Vagina (tissue), 2 donors: ENCODE results near the gene FRMD4A.

ENCODE experiments used
- POLR2A ChIP-seq, 2 donors: fragments of 450-650 bp; IDR thresholded peaks; one replicate each; pipeline ENCODE4 v1.6.1; 2017; ENCODE audit warnings: antibody characterized with exemption in 2 of 2, mild to moderate bottlenecking in 2 of 2, moderate library complexity in 2 of 2
- POLR2AphosphoS5 ChIP-seq, 2 donors: sonication (generic); formaldehyde crosslinking; IDR thresholded peaks; one replicate each; pipeline ENCODE4 v1.9.0; 2017; ENCODE audit warnings: antibody characterized with exemption in 2 of 2, mild to moderate bottlenecking in 2 of 2, low read depth in 1 of 2; ENCODE audit not compliant: insufficient read depth in 1 of 2
- TF ChIP-seq, protein P1 (sequence below), 3 experiments: fragments of 450-650 bp in 2 of 3; fragments of 200-600 bp in 1 of 3; sonication (generic) in 1 of 3; IDR thresholded peaks; one replicate each; pipeline ENCODE4 v1.5.1; 2017 to 2019; ENCODE audit warnings: antibody characterized with exemption in 3 of 3, mild to moderate bottlenecking in 2 of 3, moderate library complexity in 2 of 3

- TF ChIP-seq POLR2AphosphoS5 (IDR thresholded peaks at IDR 0.05; ENCODE audit: insufficient read depth in 1 of 2, low read depth in 1 of 2) = no peak
- no peak for TF ChIP-seq POLR2A (IDR thresholded peaks at IDR 0.05)
- TF ChIP-seq, protein P1, sequence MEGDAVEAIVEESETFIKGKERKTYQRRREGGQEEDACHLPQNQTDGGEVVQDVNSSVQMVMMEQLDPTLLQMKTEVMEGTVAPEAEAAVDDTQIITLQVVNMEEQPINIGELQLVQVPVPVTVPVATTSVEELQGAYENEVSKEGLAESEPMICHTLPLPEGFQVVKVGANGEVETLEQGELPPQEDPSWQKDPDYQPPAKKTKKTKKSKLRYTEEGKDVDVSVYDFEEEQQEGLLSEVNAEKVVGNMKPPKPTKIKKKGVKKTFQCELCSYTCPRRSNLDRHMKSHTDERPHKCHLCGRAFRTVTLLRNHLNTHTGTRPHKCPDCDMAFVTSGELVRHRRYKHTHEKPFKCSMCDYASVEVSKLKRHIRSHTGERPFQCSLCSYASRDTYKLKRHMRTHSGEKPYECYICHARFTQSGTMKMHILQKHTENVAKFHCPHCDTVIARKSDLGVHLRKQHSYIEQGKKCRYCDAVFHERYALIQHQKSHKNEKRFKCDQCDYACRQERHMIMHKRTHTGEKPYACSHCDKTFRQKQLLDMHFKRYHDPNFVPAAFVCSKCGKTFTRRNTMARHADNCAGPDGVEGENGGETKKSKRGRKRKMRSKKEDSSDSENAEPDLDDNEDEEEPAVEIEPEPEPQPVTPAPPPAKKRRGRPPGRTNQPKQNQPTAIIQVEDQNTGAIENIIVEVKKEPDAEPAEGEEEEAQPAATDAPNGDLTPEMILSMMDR (IDR thresholded peaks at IDR 0.05) = no peak
Observed at GRCh38 chr10:14162061-14162460, 168.7 kb downstream of the FRMD4A start.
